K562 (cell line): ENCODE data around the gene FRMPD3. TPM values are rescaled to one million over a fixed set of nuclear protein-coding genes. Genes with fewer than 3 reads are reported as not detected.

Source experiments
- ATAC-seq: fragments of 200-7000 bp; cut with Tn5 transposase; 3 replicates; pipeline ENCODE4 v1.9.1; 2020; ENCODE audit warnings: moderate library complexity
- BruUV-seq: library from RNA; stranded (reverse); fragments of 400-500 nt; replicated peaks from 2 replicates; lab custom pipeline; 2021; lab: Mats Ljungman, UMichigan
- CTCF ChIA-PET: fragments of 300-600 bp; formaldehyde crosslinking; extraction: SDS; loops from one replicate; lab custom pipeline; 2021; ENCODE audit warnings: low intra/inter-chr PET ratio; lab: Yijun Ruan, JAX
- POLR2A ChIA-PET: fragments of 300-600, 350-650 bp; sonication (Branson Sonifier 250); formaldehyde crosslinking; extraction: SDS; loops from one replicate; lab custom pipeline; 2021; ENCODE audit warnings: antibody characterized with exemption, inconsistent platforms; lab: Yijun Ruan, JAX
- DNase-seq, 4 experiments: peaks; one replicate each; pipeline versions ENCODE4 v3.0.0 to v3.0.0-alpha.2; 2011 to 2018; ENCODE audit warnings: low spot score in 3 of 4, mixed read lengths in 3 of 4; ENCODE audit errors: extremely low read depth in 1 of 4
- FAIRE-seq: peaks from 2 replicates; lab custom pipeline; 2011; peaks lifted over from hg19 to GRCh38; lab: Jason Lieb, UNC
- H2AFZ ChIP-seq: 2 replicates; pipeline ENCODE4 v1.6.0; 2011; ENCODE audit warnings: low read depth, low read length, control low read depth, inconsistent platforms
- H3K27ac ChIP-seq: fragments of 200-600 bp; 3 replicates; pipeline ENCODE4 v1.8.0; 2011; ENCODE audit warnings: low read depth, mild to moderate bottlenecking, control low read depth, inconsistent platforms, low read length, moderate library complexity, mixed read lengths; ENCODE audit errors: extremely low read depth
- H3K27me3 ChIP-seq, 2 experiments: fragments of 300-600 bp in 1 of 2; 2 replicates in 1 of 2; 3 replicates in 1 of 2; pipeline versions ENCODE4 v1.6.0 to v1.8.0; 2011; ENCODE audit warnings: inconsistent platforms in 2 of 2, low read length in 2 of 2, mild to moderate bottlenecking in 1 of 2, mixed read lengths in 1 of 2, moderate library complexity in 1 of 2; ENCODE audit not compliant: control insufficient read depth in 2 of 2, insufficient read depth in 2 of 2
- H3K36me3 ChIP-seq: fragments of 300-600 bp; 3 replicates; pipeline ENCODE4 v1.8.0; 2011; ENCODE audit warnings: mild to moderate bottlenecking, low read length, inconsistent platforms; ENCODE audit not compliant: control insufficient read depth, insufficient read depth
- H3K4me1 ChIP-seq, 2 experiments: fragments of 200-600 bp in 1 of 2; replicated peaks in 1 of 2; 2 replicates in 1 of 2; 3 replicates in 1 of 2; pipeline versions ENCODE4 v1.5.1 to v1.8.0; 2011; ENCODE audit warnings: inconsistent platforms in 2 of 2, low read length in 2 of 2, mild to moderate bottlenecking in 1 of 2, mixed read lengths in 1 of 2, moderate library complexity in 1 of 2; ENCODE audit not compliant: control insufficient read depth in 2 of 2, insufficient read depth in 2 of 2
- H3K4me2 ChIP-seq: 2 replicates; pipeline ENCODE4 v1.6.1; 2011; ENCODE audit warnings: low read length, control low read depth, inconsistent platforms, mixed read lengths; ENCODE audit not compliant: insufficient read depth
- H3K4me3 ChIP-seq: fragments of 200-600 bp; sonication (generic), shearing (Covaris generic); 2 replicates; pipeline ENCODE4 v1.5.1; 2016; ENCODE audit warnings: control low read depth, inconsistent platforms
- H3K79me2 ChIP-seq: fragments of 200-600 bp; 3 replicates; pipeline ENCODE4 v1.8.0; 2011; ENCODE audit warnings: low read length, inconsistent platforms; ENCODE audit not compliant: control insufficient read depth, insufficient read depth
- H3K9ac ChIP-seq, 2 experiments: 2 replicates each; pipeline versions ENCODE4 v1.6.0 to v1.6.1; 2011; ENCODE audit warnings: low read depth in 2 of 2, low read length in 2 of 2, control low read depth in 1 of 2, inconsistent platforms in 1 of 2, mild to moderate bottlenecking in 1 of 2, mixed read lengths in 1 of 2; ENCODE audit not compliant: insufficient read depth in 1 of 2
- H3K9me1 ChIP-seq: one replicate; pipeline ENCODE4 v1.6.0; 2011; ENCODE audit warnings: inconsistent platforms, mild to moderate bottlenecking, low read length, moderate library complexity; ENCODE audit not compliant: control insufficient read depth, insufficient read depth
- H3K9me3 ChIP-seq: replicated peaks from 2 replicates; pipeline ENCODE4 v1.5.1; 2011; ENCODE audit warnings: low read depth, low read length, inconsistent platforms; ENCODE audit not compliant: control insufficient read depth, insufficient read depth
- H4K20me1 ChIP-seq: replicated peaks from 2 replicates; pipeline ENCODE4 v1.6.1; 2011; ENCODE audit warnings: low read length, inconsistent platforms, mixed read lengths; ENCODE audit not compliant: control insufficient read depth, insufficient read depth
- RBM15 ChIP-seq: fragments of 200-400 bp; formaldehyde crosslinking; IDR thresholded peaks from 2 replicates; pipeline ENCODE4 v1.6.1; 2018; ENCODE audit warnings: mild to moderate bottlenecking, low read length, moderate library complexity; ENCODE audit not compliant: insufficient read depth
- RBM25 ChIP-seq: fragments of 200-400 bp; formaldehyde crosslinking; IDR thresholded peaks from 2 replicates; pipeline ENCODE4 v1.6.1; 2018; ENCODE audit warnings: low read length, low read depth, moderate library complexity; ENCODE audit not compliant: severe bottlenecking
- ZNF445 ChIP-seq: fragments of 250-450 bp; sonication (Bioruptor Pico); IDR thresholded peaks from 2 replicates; pipeline ENCODE4 v1.4.0; 2020; ENCODE audit warnings: low read depth, mild to moderate bottlenecking, moderate library complexity
- WGBS: fragments of 100-300 bp; shearing (Covaris generic); methylation state at CpG from one replicate; pipeline ENCODE4 v1.1.6; 2016; ENCODE audit warnings: low coverage, mixed read lengths; ENCODE audit not compliant: insufficient coverage; ENCODE audit errors: missing lambda C conversion rate; 5-methylcytosine and 5-hydroxymethylcytosine counted together
- in situ Hi-C: fragments of 300-500 bp; cut with MboI; formaldehyde crosslinking; loops from 4 replicates; pipeline ENCODE4 v1.15.0; 2018; ENCODE audit warnings: inconsistent platforms, mixed read lengths
- intact Hi-C: fragments of 100-400 bp; cut with micrococcal nuclease; formaldehyde crosslinking; loops from 2 replicates; pipeline ENCODE4 v1.14.2; 2022
- polyA plus RNA-seq, 8 experiments: library from polyadenylated mRNA; depleted of rRNA in 4 of 8; stranded (reverse) in 5 of 8; unstranded in 3 of 8; fragments of >200 nt; fragmentation: Nextera tagmentation in 2 of 8; fragmentation: Illumina TruSeq in 1 of 8; extraction: Ambion mirVana in 2 of 8; extraction: Trizol in 1 of 8; gene quantifications; 2 replicates each; pipeline versions ENCODE4 v1.2.1 to v1.2.3, GENCODE V29; 2011 to 2014; ENCODE audit warnings: inconsistent platforms in 1 of 8, missing spikeins in 1 of 8
- total RNA-seq, 7 experiments: library from RNA; depleted of rRNA in 6 of 7; stranded (reverse); fragments of >200 nt in 6 of 7; fragmentation: Illumina TruSeq in 2 of 7; extraction: Trizol in 2 of 7; gene quantifications; 2 replicates each; pipeline versions ENCODE4 v1.2.1 to v1.2.3, GENCODE V29; 2011 to 2021; ENCODE audit warnings: low replicate concordance in 1 of 7
- TF ChIP-seq, protein P1 (sequence below): fragments of 250-450 bp; sonication (Bioruptor Pico); IDR thresholded peaks from 2 replicates; pipeline ENCODE4 v1.8.0; 2022; ENCODE audit warnings: moderate library complexity, mild to moderate bottlenecking, inconsistent platforms
- TF ChIP-seq, protein P2 (sequence below), 2 experiments: fragments of 450-650 bp in 1 of 2; sonication (generic) in 1 of 2; formaldehyde crosslinking; conservative IDR thresholded peaks; 2 replicates each; pipeline versions ENCODE4 v1.4.0 to v1.8.1; 2020 to 2022; ENCODE audit warnings: mild to moderate bottlenecking in 1 of 2, missing genetic modification reagents in 1 of 2
- TF ChIP-seq, protein P3 (sequence below), 2 experiments: fragments of 450-650 bp; formaldehyde crosslinking in 1 of 2; IDR thresholded peaks; 2 replicates each; pipeline versions ENCODE4 v1.4.0 to v1.6.1; 2014 to 2020; ENCODE audit warnings: mild to moderate bottlenecking in 2 of 2, borderline replicate concordance in 1 of 2, low read depth in 1 of 2
- TF ChIP-seq, protein P4 (sequence below): fragments of 250-450 bp; sonication (Bioruptor Pico); IDR thresholded peaks from 2 replicates; pipeline ENCODE4 v1.4.0; 2020; ENCODE audit warnings: mild to moderate bottlenecking
- TF ChIP-seq, protein P5 (sequence below): fragments of 450-650 bp; IDR thresholded peaks from 2 replicates; pipeline ENCODE4 v1.6.1; 2014; ENCODE audit warnings: low read depth, mild to moderate bottlenecking, moderate library complexity, borderline replicate concordance

The FRMPD3 gene
- total and polyA plus RNA-seq, 9 of the 15 experiments (the other 6 are each of a cell fraction or from before 2014, with no cell fraction given) = not detected

DNA sequence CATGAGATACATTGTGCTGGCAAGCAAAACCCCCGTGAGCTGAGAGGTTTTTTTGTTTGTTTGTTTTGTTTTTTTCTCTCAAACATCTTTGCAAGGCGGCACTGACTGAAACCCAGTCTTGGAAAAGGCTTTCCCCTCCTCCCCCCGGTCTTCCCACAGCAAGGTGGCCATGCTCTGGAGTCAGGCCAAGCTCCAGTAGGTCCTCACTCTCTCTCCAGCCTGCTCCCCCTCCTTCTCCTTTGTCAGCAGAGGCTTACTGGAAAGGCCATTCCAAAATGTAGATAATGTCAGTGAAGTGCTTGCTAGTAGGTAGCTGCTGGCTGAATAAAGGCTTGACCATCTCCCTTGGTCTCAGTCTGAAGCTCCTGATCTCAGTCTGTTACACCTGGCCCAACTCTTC is 32.6 kb downstream of the FRMPD3 start:
- FAIRE-seq = no peak
- no peaks in the 10 kb centered on the region; a peak in 1 of 5 replicates for H3K4me1 ChIP-seq
- ChIA-PET POLR2A (no interaction called here), CTCF (no interaction called here)
- in situ Hi-C loops (no loop called here), intact Hi-C loops (no loop called here)
- no peaks in the 10 kb centered on the region for H3K79me2 ChIP-seq
- no peaks in the 10 kb centered on the region for H4K20me1 ChIP-seq
- H3K9me3 ChIP-seq = no peaks in the 10 kb centered on the region
- no peak overlapping the region for H3K27ac ChIP-seq
- no peak overlapping the region for H3K9ac ChIP-seq
- H3K27me3 ChIP-seq = peaks cover 0 to 8% of the 10 kb centered on the region in 2 experiments; a peak in 2 of 5 replicates
- ATAC-seq = no peak
- H3K9me1 ChIP-seq = no peaks in the 10 kb centered on the region
- H3K4me2 ChIP-seq = no peak overlapping the region
- H2AFZ ChIP-seq = no peak overlapping the region
- no peak for DNase-seq
- no peaks in the 10 kb centered on the region for H3K36me3 ChIP-seq
- WGBS = 0% methylated on average over 2 of the region's 3 CpGs
- no TSS peak for BruUV-seq
- no peak overlapping the region for H3K4me3 ChIP-seq
- TF ChIP-seq RBM25 = no peak
- no peak for TF ChIP-seq RBM15
- TF ChIP-seq, protein P1, sequence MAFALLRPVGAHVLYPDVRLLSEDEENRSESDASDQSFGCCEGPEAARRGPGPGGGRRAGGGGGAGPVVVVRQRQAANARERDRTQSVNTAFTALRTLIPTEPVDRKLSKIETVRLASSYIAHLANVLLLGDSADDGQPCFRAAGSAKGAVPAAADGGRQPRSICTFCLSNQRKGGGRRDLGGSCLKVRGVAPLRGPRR = no peak
- TF ChIP-seq ZNF445 (CRISPR knock-in tag) = no peak
- TF ChIP-seq, protein P2, sequence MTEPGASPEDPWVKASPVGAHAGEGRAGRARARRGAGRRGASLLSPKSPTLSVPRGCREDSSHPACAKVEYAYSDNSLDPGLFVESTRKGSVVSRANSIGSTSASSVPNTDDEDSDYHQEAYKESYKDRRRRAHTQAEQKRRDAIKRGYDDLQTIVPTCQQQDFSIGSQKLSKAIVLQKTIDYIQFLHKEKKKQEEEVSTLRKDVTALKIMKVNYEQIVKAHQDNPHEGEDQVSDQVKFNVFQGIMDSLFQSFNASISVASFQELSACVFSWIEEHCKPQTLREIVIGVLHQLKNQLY (CRISPR knock-in tag; conservative IDR thresholded peaks at IDR 0.05) = no peak
- TF ChIP-seq, protein P3, sequence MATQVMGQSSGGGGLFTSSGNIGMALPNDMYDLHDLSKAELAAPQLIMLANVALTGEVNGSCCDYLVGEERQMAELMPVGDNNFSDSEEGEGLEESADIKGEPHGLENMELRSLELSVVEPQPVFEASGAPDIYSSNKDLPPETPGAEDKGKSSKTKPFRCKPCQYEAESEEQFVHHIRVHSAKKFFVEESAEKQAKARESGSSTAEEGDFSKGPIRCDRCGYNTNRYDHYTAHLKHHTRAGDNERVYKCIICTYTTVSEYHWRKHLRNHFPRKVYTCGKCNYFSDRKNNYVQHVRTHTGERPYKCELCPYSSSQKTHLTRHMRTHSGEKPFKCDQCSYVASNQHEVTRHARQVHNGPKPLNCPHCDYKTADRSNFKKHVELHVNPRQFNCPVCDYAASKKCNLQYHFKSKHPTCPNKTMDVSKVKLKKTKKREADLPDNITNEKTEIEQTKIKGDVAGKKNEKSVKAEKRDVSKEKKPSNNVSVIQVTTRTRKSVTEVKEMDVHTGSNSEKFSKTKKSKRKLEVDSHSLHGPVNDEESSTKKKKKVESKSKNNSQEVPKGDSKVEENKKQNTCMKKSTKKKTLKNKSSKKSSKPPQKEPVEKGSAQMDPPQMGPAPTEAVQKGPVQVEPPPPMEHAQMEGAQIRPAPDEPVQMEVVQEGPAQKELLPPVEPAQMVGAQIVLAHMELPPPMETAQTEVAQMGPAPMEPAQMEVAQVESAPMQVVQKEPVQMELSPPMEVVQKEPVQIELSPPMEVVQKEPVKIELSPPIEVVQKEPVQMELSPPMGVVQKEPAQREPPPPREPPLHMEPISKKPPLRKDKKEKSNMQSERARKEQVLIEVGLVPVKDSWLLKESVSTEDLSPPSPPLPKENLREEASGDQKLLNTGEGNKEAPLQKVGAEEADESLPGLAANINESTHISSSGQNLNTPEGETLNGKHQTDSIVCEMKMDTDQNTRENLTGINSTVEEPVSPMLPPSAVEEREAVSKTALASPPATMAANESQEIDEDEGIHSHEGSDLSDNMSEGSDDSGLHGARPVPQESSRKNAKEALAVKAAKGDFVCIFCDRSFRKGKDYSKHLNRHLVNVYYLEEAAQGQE (IDR thresholded peaks at IDR 0.05; ENCODE audit: borderline replicate concordance) = no peak
- TF ChIP-seq, protein P3 (CRISPR knock-in tag; IDR thresholded peaks at IDR 0.05; ENCODE audit: low read depth) = no peak
- TF ChIP-seq, protein P4, sequence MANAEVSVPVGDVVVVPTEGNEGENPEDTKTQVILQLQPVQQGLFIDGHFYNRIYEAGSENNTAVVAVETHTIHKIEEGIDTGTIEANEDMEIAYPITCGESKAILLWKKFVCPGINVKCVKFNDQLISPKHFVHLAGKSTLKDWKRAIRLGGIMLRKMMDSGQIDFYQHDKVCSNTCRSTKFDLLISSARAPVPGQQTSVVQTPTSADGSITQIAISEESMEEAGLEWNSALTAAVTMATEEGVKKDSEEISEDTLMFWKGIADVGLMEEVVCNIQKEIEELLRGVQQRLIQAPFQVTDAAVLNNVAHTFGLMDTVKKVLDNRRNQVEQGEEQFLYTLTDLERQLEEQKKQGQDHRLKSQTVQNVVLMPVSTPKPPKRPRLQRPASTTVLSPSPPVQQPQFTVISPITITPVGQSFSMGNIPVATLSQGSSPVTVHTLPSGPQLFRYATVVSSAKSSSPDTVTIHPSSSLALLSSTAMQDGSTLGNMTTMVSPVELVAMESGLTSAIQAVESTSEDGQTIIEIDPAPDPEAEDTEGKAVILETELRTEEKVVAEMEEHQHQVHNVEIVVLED = no peak
- TF ChIP-seq, protein P5, sequence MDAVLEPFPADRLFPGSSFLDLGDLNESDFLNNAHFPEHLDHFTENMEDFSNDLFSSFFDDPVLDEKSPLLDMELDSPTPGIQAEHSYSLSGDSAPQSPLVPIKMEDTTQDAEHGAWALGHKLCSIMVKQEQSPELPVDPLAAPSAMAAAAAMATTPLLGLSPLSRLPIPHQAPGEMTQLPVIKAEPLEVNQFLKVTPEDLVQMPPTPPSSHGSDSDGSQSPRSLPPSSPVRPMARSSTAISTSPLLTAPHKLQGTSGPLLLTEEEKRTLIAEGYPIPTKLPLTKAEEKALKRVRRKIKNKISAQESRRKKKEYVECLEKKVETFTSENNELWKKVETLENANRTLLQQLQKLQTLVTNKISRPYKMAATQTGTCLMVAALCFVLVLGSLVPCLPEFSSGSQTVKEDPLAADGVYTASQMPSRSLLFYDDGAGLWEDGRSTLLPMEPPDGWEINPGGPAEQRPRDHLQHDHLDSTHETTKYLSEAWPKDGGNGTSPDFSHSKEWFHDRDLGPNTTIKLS = no peak
